ENCODE results near the gene VSIG10L2.

- TF ChIP-seq EZH2phosphoT487 (IDR thresholded peaks at IDR 0.05; ENCODE audit: insufficient read depth, low read depth) (no peak), EZH2 (IDR thresholded peaks at IDR 0.05; ENCODE audit: insufficient read depth, poor library complexity, severe bottlenecking) (no peak)
These were observed 48.7 kb downstream of the VSIG10L2 start for GRCh38 chr11:125994509-125994908.

Measured in GM23248 (cell line).